Smooth muscle cell (in vitro differentiated cells): ENCODE results near the gene EPG5. TPM values are rescaled to one million over a fixed set of nuclear protein-coding genes. Genes with fewer than 3 reads are reported as not detected.

Experiments
- DNase-seq: peaks from one replicate; lab custom pipeline; 2025; ENCODE audit not compliant: unreplicated experiment; lab: John Stamatoyannopoulos, UW
- H2AFZ ChIP-seq: fragments of 200-600 bp; sonication (generic); 2 replicates; pipeline ENCODE4 v1.6.0; 2016; ENCODE audit warnings: antibody characterized with exemption, low read depth, mild to moderate bottlenecking
- H3F3A ChIP-seq: fragments of 200-600 bp; sonication (generic); 2 replicates; pipeline ENCODE4 v1.6.0; 2017; ENCODE audit warnings: antibody characterized with exemption, low read depth
- H3K27ac ChIP-seq: fragments of 200-600 bp; sonication (generic); 2 replicates; pipeline ENCODE4 v1.5.1; 2016; ENCODE audit warnings: low read depth, mild to moderate bottlenecking
- H3K27me3 ChIP-seq: fragments of 200-600 bp; sonication (generic); 2 replicates; pipeline ENCODE4 v1.6.1; 2016; ENCODE audit warnings: low read depth, mild to moderate bottlenecking
- H3K36me3 ChIP-seq: fragments of 200-600 bp; sonication (generic); 2 replicates; pipeline ENCODE4 v1.5.1; 2016; ENCODE audit warnings: low read depth
- H3K4me1 ChIP-seq: fragments of 200-600 bp; sonication (generic); 2 replicates; pipeline ENCODE4 v1.5.1; 2016; ENCODE audit warnings: low read depth
- H3K4me2 ChIP-seq: fragments of 200-600 bp; sonication (generic); 2 replicates; pipeline ENCODE4 v1.6.0; 2016; ENCODE audit warnings: mild to moderate bottlenecking
- H3K4me3 ChIP-seq: fragments of 200-600 bp; sonication (generic); 2 replicates; pipeline ENCODE4 v1.5.1; 2016; ENCODE audit warnings: mild to moderate bottlenecking
- H3K79me2 ChIP-seq: fragments of 200-600 bp; sonication (generic); 2 replicates; pipeline ENCODE4 v1.6.0; 2016; ENCODE audit warnings: low read depth, mild to moderate bottlenecking
- H3K9ac ChIP-seq: fragments of 200-600 bp; sonication (generic); 2 replicates; pipeline ENCODE4 v1.6.0; 2016; ENCODE audit warnings: low read depth
- H3K9me3 ChIP-seq: fragments of 200-600 bp; sonication (generic); replicated peaks from 2 replicates; pipeline ENCODE4 v1.5.1; 2016; ENCODE audit warnings: low read depth
- H4K20me1 ChIP-seq: fragments of 200-600 bp; sonication (generic); 2 replicates; pipeline ENCODE4 v1.6.0; 2016; ENCODE audit warnings: low read depth
- CTCF ChIP-seq: fragments of 200-600 bp; sonication (generic); IDR thresholded peaks from 2 replicates; pipeline ENCODE4 v1.5.1; 2017; ENCODE audit warnings: borderline replicate concordance, mild to moderate bottlenecking, antibody characterized with exemption; ENCODE audit not compliant: insufficient read depth, poor library complexity, severe bottlenecking
- WGBS: methylation state at CpG from one replicate; pipeline ENCODE4 v1.1.7; 2016; ENCODE audit warnings: low lambda C conversion rate; 5-methylcytosine and 5-hydroxymethylcytosine counted together
- polyA plus RNA-seq: library from polyadenylated mRNA; unstranded; fragments of >200 nt; fragmentation: Nextera tagmentation; extraction: Ambion mirVana; gene quantifications from 2 replicates; pipeline ENCODE4 v1.2.1, GENCODE V29; 2016
- total RNA-seq: library from RNA; depleted of rRNA; stranded (reverse); fragments of >200 nt; gene quantifications from 2 replicates; pipeline ENCODE4 v1.2.3, GENCODE V29; 2014

Gene EPG5
- total and polyA plus RNA-seq, 2 experiments from 2014 or later = 2.7 to 20.8 TPM

- Histone ChIP-seq H3K4me1 (no peaks in the 10 kb centered on the region), H2AFZ (no peak overlapping the region), H3K9me3 (no peaks in the 10 kb centered on the region), H3K27me3 (no peaks in the 10 kb centered on the region), H3K27ac (no peak overlapping the region), H3K4me3 (no peak overlapping the region), H3K79me2 (no peaks in the 10 kb centered on the region), H4K20me1 (no peaks in the 10 kb centered on the region), H3K4me2 (no peak overlapping the region), H3K36me3 (no peaks in the 10 kb centered on the region), H3F3A (no peaks in the 10 kb centered on the region), H3K9ac (no peak overlapping the region)
- 93% methylated on average over 4 of the region's 4 CpGs for WGBS
- no peak for TF ChIP-seq CTCF
- DNase-seq = no peak
Observed at GRCh38 chr18:46010050-46010449, 42.9 kb upstream of the EPG5 start.

- Histone ChIP-seq H3K4me1 (no peaks in the 10 kb centered on the region), H3K79me2 (no peaks in the 10 kb centered on the region), H3F3A (no peaks in the 10 kb centered on the region), H3K27ac (no peak overlapping the region), H3K27me3 (no peaks in the 10 kb centered on the region), H3K4me3 (no peak overlapping the region), H3K9me3 (no peaks in the 10 kb centered on the region), H2AFZ (no peak overlapping the region), H3K4me2 (no peak overlapping the region), H3K36me3 (no peaks in the 10 kb centered on the region), H4K20me1 (no peaks in the 10 kb centered on the region), H3K9ac (no peak overlapping the region)
- WGBS = 95% methylated on average over 5 of the region's 5 CpGs
- no peak for DNase-seq
- no peak for TF ChIP-seq CTCF
Observed at GRCh38 chr18:46009125-46009840, 42.2 kb upstream of the EPG5 start.

- Histone ChIP-seq H3K79me2 (no peaks in the 10 kb centered on the region), H3F3A (no peaks in the 10 kb centered on the region), H3K4me2 (no peak overlapping the region), H4K20me1 (no peaks in the 10 kb centered on the region), H2AFZ (no peak overlapping the region), H3K9me3 (no peaks in the 10 kb centered on the region), H3K27ac (no peak overlapping the region), H3K9ac (no peak overlapping the region), H3K27me3 (no peaks in the 10 kb centered on the region), H3K36me3 (no peaks in the 10 kb centered on the region), H3K4me3 (no peak overlapping the region), H3K4me1 (no peaks in the 10 kb centered on the region)
- no peak for TF ChIP-seq CTCF
- no peak for DNase-seq
- WGBS = 92% methylated on average over 8 of the region's 8 CpGs
Observed at GRCh38 chr18:46008531-46008930, 41.4 kb upstream of the EPG5 start.

GRCh38 chr18:46007165-46007564, 40.0 kb upstream of the EPG5 start:
- Histone ChIP-seq H3K27me3 (no peaks in the 10 kb centered on the region), H3K4me3 (no peak overlapping the region), H3K27ac (no peak overlapping the region), H3K4me2 (no peak overlapping the region), H3K79me2 (no peaks in the 10 kb centered on the region), H3K9me3 (peaks cover under 1% of the 10 kb centered on the region), H3F3A (no peaks in the 10 kb centered on the region), H3K36me3 (no peaks in the 10 kb centered on the region), H3K9ac (no peak overlapping the region), H3K4me1 (no peaks in the 10 kb centered on the region), H4K20me1 (no peaks in the 10 kb centered on the region), H2AFZ (no peak overlapping the region)
- WGBS = 97% methylated on average over 5 of the region's 5 CpGs
- no peak for TF ChIP-seq CTCF
- DNase-seq = no peak
